WTC11 (cell line): ENCODE results near the gene ZNRF2.

Experiments
- ELF4 ChIP-seq: sonication (generic); formaldehyde crosslinking; IDR thresholded peaks from 2 replicates; pipeline ENCODE4 v1.8.1; 2022; ENCODE audit warnings: low read depth, mild to moderate bottlenecking, moderate library complexity, missing genetic modification reagents
- EMX1 ChIP-seq: fragments of 250-450 bp; sonication (Bioruptor Pico); IDR thresholded peaks from 2 replicates; pipeline ENCODE4 v1.8.0; 2021; ENCODE audit warnings: mild to moderate bottlenecking
- TF ChIP-seq, protein P1 (sequence below): sonication (generic); formaldehyde crosslinking; conservative IDR thresholded peaks from 2 replicates; pipeline ENCODE4 v1.8.1; 2023; ENCODE audit warnings: mild to moderate bottlenecking, low read depth, missing genetic modification reagents, moderate library complexity
- TF ChIP-seq, protein P2 (sequence below): fragments of 200-600 bp; IDR thresholded peaks from 2 replicates; pipeline ENCODE4 v1.8.0; 2022; ENCODE audit warnings: antibody characterized with exemption
- TF ChIP-seq, protein P3 (sequence below): sonication (generic); formaldehyde crosslinking; IDR thresholded peaks from 2 replicates; pipeline ENCODE4 v1.8.1; 2023; ENCODE audit warnings: mild to moderate bottlenecking, missing genetic modification reagents, moderate library complexity
- TF ChIP-seq, protein P4 (sequence below): sonication (generic); formaldehyde crosslinking; IDR thresholded peaks from 2 replicates; pipeline ENCODE4 v1.8.1; 2023; ENCODE audit warnings: mild to moderate bottlenecking, missing genetic modification reagents
- TF ChIP-seq, protein P5 (sequence below): sonication (generic); formaldehyde crosslinking; IDR thresholded peaks from 2 replicates; pipeline ENCODE4 v1.8.1; 2022; ENCODE audit warnings: low read depth, missing genetic modification reagents, borderline replicate concordance

DNA sequence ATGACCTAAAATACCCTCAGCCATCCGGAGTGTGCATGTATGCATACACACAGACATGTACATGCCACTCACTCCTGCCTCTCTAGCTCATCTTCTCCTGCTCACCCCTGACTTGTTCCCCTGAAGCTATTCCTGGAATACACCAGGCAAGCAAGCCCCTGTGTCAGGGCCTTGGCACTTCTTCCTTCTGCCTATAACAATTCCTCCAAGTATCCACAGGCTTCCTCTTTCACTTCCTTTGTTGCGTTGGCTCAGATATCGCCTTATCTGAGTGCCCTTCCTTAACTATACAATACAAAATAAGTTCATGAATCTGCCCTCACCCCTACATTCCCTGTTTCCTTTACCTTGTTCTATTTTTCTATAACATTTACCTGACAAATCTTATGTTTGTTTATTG, 105.4 kb downstream of the ZNRF2 start:
- TF ChIP-seq, protein P1, sequence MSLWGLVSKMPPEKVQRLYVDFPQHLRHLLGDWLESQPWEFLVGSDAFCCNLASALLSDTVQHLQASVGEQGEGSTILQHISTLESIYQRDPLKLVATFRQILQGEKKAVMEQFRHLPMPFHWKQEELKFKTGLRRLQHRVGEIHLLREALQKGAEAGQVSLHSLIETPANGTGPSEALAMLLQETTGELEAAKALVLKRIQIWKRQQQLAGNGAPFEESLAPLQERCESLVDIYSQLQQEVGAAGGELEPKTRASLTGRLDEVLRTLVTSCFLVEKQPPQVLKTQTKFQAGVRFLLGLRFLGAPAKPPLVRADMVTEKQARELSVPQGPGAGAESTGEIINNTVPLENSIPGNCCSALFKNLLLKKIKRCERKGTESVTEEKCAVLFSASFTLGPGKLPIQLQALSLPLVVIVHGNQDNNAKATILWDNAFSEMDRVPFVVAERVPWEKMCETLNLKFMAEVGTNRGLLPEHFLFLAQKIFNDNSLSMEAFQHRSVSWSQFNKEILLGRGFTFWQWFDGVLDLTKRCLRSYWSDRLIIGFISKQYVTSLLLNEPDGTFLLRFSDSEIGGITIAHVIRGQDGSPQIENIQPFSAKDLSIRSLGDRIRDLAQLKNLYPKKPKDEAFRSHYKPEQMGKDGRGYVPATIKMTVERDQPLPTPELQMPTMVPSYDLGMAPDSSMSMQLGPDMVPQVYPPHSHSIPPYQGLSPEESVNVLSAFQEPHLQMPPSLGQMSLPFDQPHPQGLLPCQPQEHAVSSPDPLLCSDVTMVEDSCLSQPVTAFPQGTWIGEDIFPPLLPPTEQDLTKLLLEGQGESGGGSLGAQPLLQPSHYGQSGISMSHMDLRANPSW (CRISPR knock-in tag), result no peak
- TF ChIP-seq, protein P2, sequence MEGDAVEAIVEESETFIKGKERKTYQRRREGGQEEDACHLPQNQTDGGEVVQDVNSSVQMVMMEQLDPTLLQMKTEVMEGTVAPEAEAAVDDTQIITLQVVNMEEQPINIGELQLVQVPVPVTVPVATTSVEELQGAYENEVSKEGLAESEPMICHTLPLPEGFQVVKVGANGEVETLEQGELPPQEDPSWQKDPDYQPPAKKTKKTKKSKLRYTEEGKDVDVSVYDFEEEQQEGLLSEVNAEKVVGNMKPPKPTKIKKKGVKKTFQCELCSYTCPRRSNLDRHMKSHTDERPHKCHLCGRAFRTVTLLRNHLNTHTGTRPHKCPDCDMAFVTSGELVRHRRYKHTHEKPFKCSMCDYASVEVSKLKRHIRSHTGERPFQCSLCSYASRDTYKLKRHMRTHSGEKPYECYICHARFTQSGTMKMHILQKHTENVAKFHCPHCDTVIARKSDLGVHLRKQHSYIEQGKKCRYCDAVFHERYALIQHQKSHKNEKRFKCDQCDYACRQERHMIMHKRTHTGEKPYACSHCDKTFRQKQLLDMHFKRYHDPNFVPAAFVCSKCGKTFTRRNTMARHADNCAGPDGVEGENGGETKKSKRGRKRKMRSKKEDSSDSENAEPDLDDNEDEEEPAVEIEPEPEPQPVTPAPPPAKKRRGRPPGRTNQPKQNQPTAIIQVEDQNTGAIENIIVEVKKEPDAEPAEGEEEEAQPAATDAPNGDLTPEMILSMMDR, result no peak
- TF ChIP-seq ELF4, result no peak
- TF ChIP-seq, protein P3, sequence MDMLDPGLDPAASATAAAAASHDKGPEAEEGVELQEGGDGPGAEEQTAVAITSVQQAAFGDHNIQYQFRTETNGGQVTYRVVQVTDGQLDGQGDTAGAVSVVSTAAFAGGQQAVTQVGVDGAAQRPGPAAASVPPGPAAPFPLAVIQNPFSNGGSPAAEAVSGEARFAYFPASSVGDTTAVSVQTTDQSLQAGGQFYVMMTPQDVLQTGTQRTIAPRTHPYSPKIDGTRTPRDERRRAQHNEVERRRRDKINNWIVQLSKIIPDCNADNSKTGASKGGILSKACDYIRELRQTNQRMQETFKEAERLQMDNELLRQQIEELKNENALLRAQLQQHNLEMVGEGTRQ (CRISPR knock-in tag), result no peak
- TF ChIP-seq, protein P4, sequence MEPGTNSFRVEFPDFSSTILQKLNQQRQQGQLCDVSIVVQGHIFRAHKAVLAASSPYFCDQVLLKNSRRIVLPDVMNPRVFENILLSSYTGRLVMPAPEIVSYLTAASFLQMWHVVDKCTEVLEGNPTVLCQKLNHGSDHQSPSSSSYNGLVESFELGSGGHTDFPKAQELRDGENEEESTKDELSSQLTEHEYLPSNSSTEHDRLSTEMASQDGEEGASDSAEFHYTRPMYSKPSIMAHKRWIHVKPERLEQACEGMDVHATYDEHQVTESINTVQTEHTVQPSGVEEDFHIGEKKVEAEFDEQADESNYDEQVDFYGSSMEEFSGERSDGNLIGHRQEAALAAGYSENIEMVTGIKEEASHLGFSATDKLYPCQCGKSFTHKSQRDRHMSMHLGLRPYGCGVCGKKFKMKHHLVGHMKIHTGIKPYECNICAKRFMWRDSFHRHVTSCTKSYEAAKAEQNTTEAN (CRISPR knock-in tag), result no peak
- TF ChIP-seq EMX1 (CRISPR knock-in tag), result no peak
- TF ChIP-seq, protein P5, sequence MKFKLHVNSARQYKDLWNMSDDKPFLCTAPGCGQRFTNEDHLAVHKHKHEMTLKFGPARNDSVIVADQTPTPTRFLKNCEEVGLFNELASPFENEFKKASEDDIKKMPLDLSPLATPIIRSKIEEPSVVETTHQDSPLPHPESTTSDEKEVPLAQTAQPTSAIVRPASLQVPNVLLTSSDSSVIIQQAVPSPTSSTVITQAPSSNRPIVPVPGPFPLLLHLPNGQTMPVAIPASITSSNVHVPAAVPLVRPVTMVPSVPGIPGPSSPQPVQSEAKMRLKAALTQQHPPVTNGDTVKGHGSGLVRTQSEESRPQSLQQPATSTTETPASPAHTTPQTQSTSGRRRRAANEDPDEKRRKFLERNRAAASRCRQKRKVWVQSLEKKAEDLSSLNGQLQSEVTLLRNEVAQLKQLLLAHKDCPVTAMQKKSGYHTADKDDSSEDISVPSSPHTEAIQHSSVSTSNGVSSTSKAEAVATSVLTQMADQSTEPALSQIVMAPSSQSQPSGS, result no peak
